HG03342 (cell line): ENCODE data around the gene SPRR2G.
"Not testable (repeated sequence)": the region's sequence is repeated elsewhere in the genome, so short reads cannot be mapped to it uniquely, and the experiment has no call there.

ENCODE experiments used
- ATAC-seq: cut with Tn5 transposase; IDR thresholded peaks from one replicate; pipeline ENCODE4 v1.9.1; 2021; ENCODE audit warnings: mild to moderate bottlenecking, moderate library complexity; ENCODE audit not compliant: unreplicated experiment

SPRR2G gene

GRCh38 chr1:153115264-153115663 is 35.4 kb downstream of the SPRR2G start:
- not testable (repeated sequence) for ATAC-seq

- no peak for ATAC-seq
These were observed 37.3 kb downstream of the SPRR2G start, which contains the start of gene SPRR2F for GRCh38 chr1:153113416-153113815. SPRR2F (minus strand) TSS chr1:153113516; CDS start chr1:153112733, 783 bp downstream.

DNA sequence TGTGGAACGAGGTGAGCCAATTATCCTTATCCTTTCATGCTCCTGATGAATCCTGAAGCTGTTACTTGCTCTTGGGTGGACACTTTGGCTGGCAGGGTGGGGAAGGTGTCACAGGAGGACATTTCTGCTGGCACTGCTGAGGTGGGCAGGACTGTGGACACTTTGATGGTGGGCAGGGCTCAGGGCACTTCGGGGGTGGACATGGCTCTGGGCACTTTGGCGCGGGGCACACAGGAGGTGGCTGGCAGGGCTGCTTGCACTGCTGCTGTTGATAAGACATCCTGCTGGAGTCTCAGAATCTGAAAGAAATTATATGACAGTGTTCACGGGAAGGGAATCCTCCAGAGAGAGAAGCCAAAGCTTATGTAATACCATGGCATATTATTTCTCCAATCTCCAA is 38.2 kb downstream of the SPRR2G start:
- not testable (repeated sequence) for ATAC-seq

DNA sequence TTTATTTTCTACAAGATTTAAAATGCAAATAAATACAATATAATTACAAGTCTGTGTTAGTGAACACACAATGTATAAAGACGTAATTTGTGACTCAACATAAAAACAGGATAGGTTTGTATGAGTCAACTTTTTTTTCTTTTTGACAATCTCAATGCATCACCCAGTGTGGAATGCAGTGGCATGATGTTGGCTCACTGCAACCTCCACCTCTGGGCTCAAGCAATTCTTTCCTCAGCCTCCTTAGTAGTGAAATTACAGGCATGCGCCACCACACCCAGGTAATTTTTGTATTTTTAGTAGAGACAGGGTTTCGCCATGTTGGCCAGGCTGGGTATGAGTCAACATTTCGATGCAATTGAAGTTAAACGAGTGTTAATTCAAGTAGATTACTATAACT is 50.4 kb downstream of the SPRR2G start:
- no peak for ATAC-seq
